Bronchial epithelial cell (primary cell): ENCODE results near the gene PSTK. TPM values are rescaled to one million over a fixed set of nuclear protein-coding genes. Genes with fewer than 3 reads are reported as not detected.

ENCODE experiments used
- DNase-seq: peaks from one replicate; pipeline ENCODE4 v3.0.0-alpha.2; 2010; ENCODE audit warnings: low read depth
- FAIRE-seq: peaks from 2 replicates; lab custom pipeline; 2011; peaks lifted over from hg19 to GRCh38; lab: Jason Lieb, UNC
- H3K27me3 ChIP-seq: 2 replicates; pipeline ENCODE4 v1.5.1; 2011; ENCODE audit warnings: low read length; ENCODE audit not compliant: control insufficient read depth, insufficient read depth
- H3K36me3 ChIP-seq: 2 replicates; pipeline ENCODE4 v1.5.1; 2011; ENCODE audit warnings: low read length; ENCODE audit not compliant: control insufficient read depth, insufficient read depth
- H3K4me3 ChIP-seq: 2 replicates; pipeline ENCODE4 v1.5.1; 2011; ENCODE audit warnings: mild to moderate bottlenecking, low read depth, low read length, control low read depth
- CTCF ChIP-seq: IDR thresholded peaks from 2 replicates; pipeline ENCODE4 v1.5.1; 2011; ENCODE audit warnings: mild to moderate bottlenecking, moderate library complexity, low read length, control low read depth, inconsistent platforms; ENCODE audit not compliant: insufficient read depth, severe bottlenecking
- total RNA-seq: library from RNA; depleted of rRNA; stranded (reverse); fragments of >200 nt; gene quantifications from 2 replicates; pipeline ENCODE4 v1.2.1, GENCODE V29; 2014

The PSTK gene
- total RNA-seq, 1 donor from 2014 or later, result 4.2 TPM

GRCh38 chr10:123035467-123036086, 55.4 kb downstream of the PSTK start:
- TF ChIP-seq CTCF, result no peak
- FAIRE-seq, result no peak
- Histone ChIP-seq H3K27me3 (no peaks in the 10 kb centered on the region), H3K36me3 (no peaks in the 10 kb centered on the region), H3K4me3 (no peak overlapping the region)
- no peak for DNase-seq

- no peak for FAIRE-seq
- no peaks in the 10 kb centered on the region for H3K27me3 ChIP-seq
- DNase-seq, result no peak
- no peak overlapping the region for H3K4me3 ChIP-seq
- no peaks in the 10 kb centered on the region for H3K36me3 ChIP-seq
- no peak for TF ChIP-seq CTCF
Measured at GRCh38 chr10:123038782-123039631, 58.8 kb downstream of the PSTK start.

- no peak for DNase-seq
- H3K27me3 ChIP-seq, result no peaks in the 10 kb centered on the region
- FAIRE-seq, result no peak
- no peak overlapping the region for H3K4me3 ChIP-seq
- H3K36me3 ChIP-seq, result no peaks in the 10 kb centered on the region
- no peak for TF ChIP-seq CTCF
Measured at GRCh38 chr10:123039632-123039930, 59.4 kb downstream of the PSTK start.

Other genes with a start within 250 kb of the PSTK start
- gene CUZD1, start 134.5 kb upstream of the PSTK start, total RNA-seq, result 0.51 and 0.79 TPM in 2 replicates
- 7.9 and 11.1 TPM in 2 replicates for gene FAM24B, start 100.8 kb upstream of the PSTK start, total RNA-seq
- gene FAM24A, start 69.8 kb upstream of the PSTK start, total RNA-seq, result not detected in 2 replicates
- 10.0 and 15.1 TPM in 2 replicates for gene C10orf88, start 26.2 kb upstream of the PSTK start, total RNA-seq
- 1.9 and 2.1 TPM in 2 replicates for gene IKZF5, start 28.4 kb downstream of the PSTK start, total RNA-seq
- 3.4 and 5.4 TPM in 2 replicates for gene ACADSB, start 28.6 kb downstream of the PSTK start, total RNA-seq
- 0.13 TPM in 1 of 2 replicates, not detected in the other for gene HMX3, start 155.6 kb downstream of the PSTK start, total RNA-seq
- not detected in 2 replicates for gene HMX2, start 167.7 kb downstream of the PSTK start, total RNA-seq
- gene BUB3, start 174.0 kb downstream of the PSTK start, total RNA-seq, result 143 and 179 TPM in 2 replicates